Esophagus squamous epithelium (tissue), 4 donors: ENCODE data around the gene LENG8.

Experiments used
- POLR2A ChIP-seq, 4 donors: fragments of 450-650 bp; IDR thresholded peaks; one replicate each; pipeline ENCODE4 v1.6.1; 2017; ENCODE audit warnings: antibody characterized with exemption in 4 of 4, mild to moderate bottlenecking in 4 of 4, moderate library complexity in 3 of 4
- TF ChIP-seq, protein P1 (sequence below), 6 experiments: fragments of 450-650 bp in 4 of 6; fragments of 200-600 bp in 2 of 6; sonication (generic) in 2 of 6; IDR thresholded peaks; one replicate each; pipeline ENCODE4 v1.5.1; 2016 to 2019; ENCODE audit warnings: antibody characterized with exemption in 6 of 6, mild to moderate bottlenecking in 4 of 6, moderate library complexity in 4 of 6

DNA sequence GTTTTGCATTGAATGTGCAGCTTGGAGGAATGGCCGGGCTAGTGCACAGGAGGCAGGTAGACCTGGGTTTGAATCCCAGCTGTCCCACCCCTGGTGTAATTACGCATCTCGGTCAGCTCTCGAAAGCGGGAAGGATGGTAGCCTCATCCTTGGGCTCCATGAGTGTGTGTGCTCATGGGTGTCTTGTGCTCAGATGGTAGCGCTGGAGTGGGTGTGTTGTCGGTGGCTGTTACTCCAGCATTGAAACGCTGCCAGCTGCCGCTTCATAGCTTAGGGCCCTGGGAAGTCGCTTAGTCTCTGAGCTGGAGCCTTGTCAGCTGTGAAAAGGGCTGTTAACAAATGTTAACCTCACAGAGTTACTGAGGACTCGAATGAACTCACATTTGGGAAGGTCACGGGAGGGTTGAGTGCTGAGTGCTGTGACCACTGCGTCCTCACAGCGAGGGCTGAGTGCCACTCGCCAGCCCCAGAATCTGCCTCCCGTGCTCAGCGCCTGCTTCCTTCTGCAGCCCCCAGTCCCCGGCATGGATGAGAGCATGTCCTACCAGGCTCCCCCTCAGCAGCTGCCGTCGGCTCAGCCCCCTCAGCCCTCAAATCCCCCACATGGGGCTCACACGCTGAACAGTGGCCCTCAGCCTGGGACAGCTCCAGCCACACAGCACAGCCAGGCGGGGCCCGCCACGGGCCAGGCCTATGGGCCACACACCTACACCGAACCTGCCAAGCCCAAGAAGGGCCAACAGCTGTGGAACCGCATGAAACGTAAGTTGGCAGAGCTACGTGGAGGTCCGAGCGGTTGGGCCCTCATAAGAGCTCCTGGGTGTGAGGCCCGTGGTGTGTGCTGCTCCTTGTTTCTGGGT is 5.2 kb downstream of the LENG8 start:
- TF ChIP-seq, protein P1, sequence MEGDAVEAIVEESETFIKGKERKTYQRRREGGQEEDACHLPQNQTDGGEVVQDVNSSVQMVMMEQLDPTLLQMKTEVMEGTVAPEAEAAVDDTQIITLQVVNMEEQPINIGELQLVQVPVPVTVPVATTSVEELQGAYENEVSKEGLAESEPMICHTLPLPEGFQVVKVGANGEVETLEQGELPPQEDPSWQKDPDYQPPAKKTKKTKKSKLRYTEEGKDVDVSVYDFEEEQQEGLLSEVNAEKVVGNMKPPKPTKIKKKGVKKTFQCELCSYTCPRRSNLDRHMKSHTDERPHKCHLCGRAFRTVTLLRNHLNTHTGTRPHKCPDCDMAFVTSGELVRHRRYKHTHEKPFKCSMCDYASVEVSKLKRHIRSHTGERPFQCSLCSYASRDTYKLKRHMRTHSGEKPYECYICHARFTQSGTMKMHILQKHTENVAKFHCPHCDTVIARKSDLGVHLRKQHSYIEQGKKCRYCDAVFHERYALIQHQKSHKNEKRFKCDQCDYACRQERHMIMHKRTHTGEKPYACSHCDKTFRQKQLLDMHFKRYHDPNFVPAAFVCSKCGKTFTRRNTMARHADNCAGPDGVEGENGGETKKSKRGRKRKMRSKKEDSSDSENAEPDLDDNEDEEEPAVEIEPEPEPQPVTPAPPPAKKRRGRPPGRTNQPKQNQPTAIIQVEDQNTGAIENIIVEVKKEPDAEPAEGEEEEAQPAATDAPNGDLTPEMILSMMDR (IDR thresholded peaks at IDR 0.05): no peak
- TF ChIP-seq POLR2A (IDR thresholded peaks at IDR 0.05): no peak
